H9 (cell line): Measurements from ENCODE around the gene EEF1AKMT3. TPM values are rescaled to one million over a fixed set of nuclear protein-coding genes. Genes with fewer than 3 reads are reported as not detected.

Experiments used
- DNase-seq: peaks from one replicate; pipeline ENCODE4 v3.0.0-alpha.2; 2017
- H2AFZ ChIP-seq: one replicate; pipeline ENCODE4 v1.6.1; 2013; ENCODE audit warnings: mild to moderate bottlenecking, low read length, control low read depth, moderate library complexity
- H2AK5ac ChIP-seq: 2 replicates; pipeline ENCODE4 v1.6.1; 2013; ENCODE audit warnings: low read length, control low read depth, mixed read lengths; ENCODE audit not compliant: insufficient read length
- H2BK120ac ChIP-seq: one replicate; pipeline ENCODE4 v1.6.1; 2013; ENCODE audit warnings: low read depth, mild to moderate bottlenecking, low read length, control low read depth, inconsistent platforms; ENCODE audit not compliant: poor library complexity, severe bottlenecking
- H2BK12ac ChIP-seq: 2 replicates; pipeline ENCODE4 v1.6.1; 2013; ENCODE audit warnings: low read length, control low read depth, mixed read lengths, low read depth; ENCODE audit not compliant: insufficient read length
- H2BK15ac ChIP-seq: 2 replicates; pipeline ENCODE4 v1.6.1; 2013; ENCODE audit warnings: low read depth, low read length, control low read depth
- H2BK20ac ChIP-seq: one replicate; pipeline ENCODE4 v1.6.1; 2013; ENCODE audit warnings: low read depth, mild to moderate bottlenecking, low read length, control low read depth, inconsistent platforms; ENCODE audit not compliant: poor library complexity, severe bottlenecking
- H2BK5ac ChIP-seq: 2 replicates; pipeline ENCODE4 v1.6.1; 2013; ENCODE audit warnings: low read length, control low read depth, mixed read lengths; ENCODE audit not compliant: insufficient read length
- H3K14ac ChIP-seq: 2 replicates; pipeline ENCODE4 v1.6.1; 2013; ENCODE audit warnings: low read length, control low read depth; ENCODE audit not compliant: insufficient read depth
- H3K18ac ChIP-seq: 2 replicates; pipeline ENCODE4 v1.6.1; 2013; ENCODE audit warnings: low read depth, mild to moderate bottlenecking, mixed read lengths, low read length, control low read depth; ENCODE audit not compliant: insufficient read length
- H3K23ac ChIP-seq: 2 replicates; pipeline ENCODE4 v1.6.1; 2013; ENCODE audit warnings: low read length, control low read depth, mixed read lengths, low read depth; ENCODE audit not compliant: insufficient read length
- H3K23me2 ChIP-seq: 2 replicates; pipeline ENCODE4 v1.6.1; 2013; ENCODE audit warnings: low read depth, mild to moderate bottlenecking, mixed read lengths, low read length, control low read depth; ENCODE audit not compliant: insufficient read length, poor library complexity, severe bottlenecking
- H3K27ac ChIP-seq: 2 replicates; pipeline ENCODE4 v1.5.1; 2013; ENCODE audit warnings: low read length, control low read depth, mixed read lengths, low read depth; ENCODE audit not compliant: insufficient read length
- H3K27me3 ChIP-seq: 2 replicates; pipeline ENCODE4 v1.6.1; 2013; ENCODE audit warnings: low read length, control low read depth, inconsistent platforms; ENCODE audit not compliant: insufficient read depth
- H3K4ac ChIP-seq: 2 replicates; pipeline ENCODE4 v1.6.1; 2013; ENCODE audit warnings: low read depth, mild to moderate bottlenecking, control low read depth, inconsistent platforms, low read length, moderate library complexity
- H3K4me1 ChIP-seq: 2 replicates; pipeline ENCODE4 v1.6.1; 2013; ENCODE audit warnings: low read length, control low read depth, inconsistent platforms; ENCODE audit not compliant: insufficient read depth
- H3K4me2 ChIP-seq: 2 replicates; pipeline ENCODE4 v1.6.1; 2013; ENCODE audit warnings: low read length, control low read depth, mixed read lengths; ENCODE audit not compliant: insufficient read length, insufficient read depth
- H3K56ac ChIP-seq: 2 replicates; pipeline ENCODE4 v1.6.1; 2013; ENCODE audit warnings: low read depth, mild to moderate bottlenecking, mixed read lengths, low read length, control low read depth; ENCODE audit not compliant: insufficient read length
- H3K79me1 ChIP-seq: 2 replicates; pipeline ENCODE4 v1.6.1; 2013; ENCODE audit warnings: low read depth, mild to moderate bottlenecking, moderate library complexity, low read length, control low read depth, inconsistent platforms; ENCODE audit not compliant: insufficient read depth, poor library complexity, severe bottlenecking
- H3K79me2 ChIP-seq: 2 replicates; pipeline ENCODE4 v1.6.1; 2013; ENCODE audit warnings: low read length, control low read depth, inconsistent platforms; ENCODE audit not compliant: insufficient read depth
- H3K9ac ChIP-seq: 2 replicates; pipeline ENCODE4 v1.6.1; 2013; ENCODE audit warnings: low read length, control low read depth, mixed read lengths; ENCODE audit not compliant: insufficient read length; ENCODE audit errors: extremely low read depth
- H3K9me3 ChIP-seq: one replicate; pipeline ENCODE4 v1.6.1; 2013; ENCODE audit warnings: low read depth, low read length, inconsistent platforms; ENCODE audit not compliant: control insufficient read depth
- H3T11ph ChIP-seq: one replicate; pipeline ENCODE4 v1.6.1; 2013; ENCODE audit warnings: mild to moderate bottlenecking, low read length, control low read depth, inconsistent platforms
- H4K20me1 ChIP-seq: one replicate; pipeline ENCODE4 v1.6.1; 2013; ENCODE audit not compliant: control insufficient read depth, insufficient read length, insufficient read depth
- H4K5ac ChIP-seq: 2 replicates; pipeline ENCODE4 v1.6.1; 2013; ENCODE audit warnings: low read depth, mild to moderate bottlenecking, mixed read lengths, low read length, control low read depth; ENCODE audit not compliant: insufficient read length
- H4K8ac ChIP-seq: replicated peaks from 2 replicates; pipeline ENCODE4 v1.6.1; 2013; ENCODE audit warnings: low read length, control low read depth, mixed read lengths, low read depth; ENCODE audit not compliant: insufficient read length
- H4K91ac ChIP-seq: 2 replicates; pipeline ENCODE4 v1.6.1; 2013; ENCODE audit warnings: low read depth, mild to moderate bottlenecking, moderate library complexity, mixed read lengths, low read length, control low read depth; ENCODE audit not compliant: insufficient read length
- H3K27ac Mint-ChIP-seq, 3 experiments: 2 replicates in 2 of 3; 3 replicates in 1 of 3; pipeline ENCODE4 v1.8.0; 2020 to 2021; ENCODE audit warnings: mixed read lengths in 3 of 3, mild to moderate bottlenecking in 1 of 3, moderate library complexity in 1 of 3
- H3K27me3 Mint-ChIP-seq: 2 replicates; pipeline ENCODE4 v1.8.0; 2021; ENCODE audit warnings: low read depth, mild to moderate bottlenecking, moderate library complexity, mixed read lengths
- H3K36me3 Mint-ChIP-seq, 3 experiments: 2 replicates in 2 of 3; 3 replicates in 1 of 3; pipeline ENCODE4 v1.8.0; 2020 to 2021; ENCODE audit warnings: low read depth in 3 of 3, mixed read lengths in 3 of 3; ENCODE audit not compliant: insufficient read depth in 1 of 3
- H3K4me1 Mint-ChIP-seq, 2 experiments: 2 replicates each; pipeline ENCODE4 v1.8.0; 2020; ENCODE audit warnings: mixed read lengths in 2 of 2
- H3K4me3 Mint-ChIP-seq, 2 experiments: 2 replicates in 1 of 2; 3 replicates in 1 of 2; pipeline ENCODE4 v1.8.0; 2020 to 2021; ENCODE audit warnings: mild to moderate bottlenecking in 2 of 2, mixed read lengths in 2 of 2, moderate library complexity in 1 of 2
- H3K9me3 Mint-ChIP-seq, 2 experiments: 2 replicates in 1 of 2; 3 replicates in 1 of 2; pipeline ENCODE4 v1.8.0; 2020; ENCODE audit warnings: mild to moderate bottlenecking in 2 of 2, mixed read lengths in 2 of 2, moderate library complexity in 1 of 2
- CTCF ChIP-seq: fragments of 200-600 bp; sonication (generic); conservative IDR thresholded peaks from 3 replicates; pipeline ENCODE4 v1.8.0; 2021; ENCODE audit warnings: antibody characterized with exemption, mild to moderate bottlenecking
- WGBS: extraction: QIAGEN DNeasy Blood & Tissue Kit; methylation state at CpG from one replicate; pipeline ENCODE4 v1.1.7; 2013; ENCODE audit warnings: missing lambda C conversion rate, low lambda C conversion rate, mixed read lengths; ENCODE audit not compliant: insufficient read length; ENCODE audit errors: extremely low coverage; 5-methylcytosine and 5-hydroxymethylcytosine counted together
- total RNA-seq: library from RNA; stranded (reverse); gene quantifications from 2 replicates; pipeline ENCODE4 v1.2.1, GENCODE V29; 2021

Gene EEF1AKMT3
- total RNA-seq, 1 experiment from 2014 or later = 2.9 TPM

GRCh38 chr12:57780284-57780897 lies 8.0 kb downstream of the EEF1AKMT3 start:
- H3K79me1 ChIP-seq = no peaks in the 10 kb centered on the region
- H3K9me3 ChIP-seq = no peaks in the 10 kb centered on the region
- DNase-seq = no peak
- peaks cover 0 to 3% of the 10 kb centered on the region in 2 experiments; a peak in 2 of 5 replicates for H3K9me3 Mint-ChIP-seq
- no peak overlapping the region for H2BK20ac ChIP-seq
- no peak overlapping the region for H2BK120ac ChIP-seq
- H4K8ac ChIP-seq = no peak overlapping the region
- no peak overlapping the region for H3K14ac ChIP-seq
- H3K18ac ChIP-seq = no peak overlapping the region
- no peak overlapping the region for H2AK5ac ChIP-seq
- H4K91ac ChIP-seq = no peak overlapping the region
- no peak overlapping the region for H2BK15ac ChIP-seq
- H3K4me3 Mint-ChIP-seq = no peak overlapping the region
- H4K20me1 ChIP-seq = no peaks in the 10 kb centered on the region
- H2AFZ ChIP-seq = no peak overlapping the region
- whole genome bisulfite sequencing = no CpG with 5 or more reads among the region's 4 CpGs
- H3K36me3 Mint-ChIP-seq = peaks cover 5 to 15% (median 6%) of the 10 kb centered on the region in 3 experiments
- H3K79me2 ChIP-seq = no peaks in the 10 kb centered on the region; the same call in 1 of the 2 replicates
- H3K56ac ChIP-seq = no peak overlapping the region
- no peak overlapping the region for H3K4me2 ChIP-seq
- no peak overlapping the region for H3K9ac ChIP-seq
- no peak overlapping the region for H2BK5ac ChIP-seq
- no peak overlapping the region for H3K23ac ChIP-seq
- no peak overlapping the region for H4K5ac ChIP-seq
- H3K23me2 ChIP-seq = peaks cover 5% of the 10 kb centered on the region
- H3K27ac Mint-ChIP-seq = no peak overlapping the region
- H3T11ph ChIP-seq = no peak overlapping the region
- H3K4me1 ChIP-seq = no peaks in the 10 kb centered on the region
- H3K27me3 Mint-ChIP-seq = no peaks in the 10 kb centered on the region; the same call in 1 of the 2 replicates
- no peak overlapping the region for H3K27ac ChIP-seq
- no peaks in the 10 kb centered on the region for H3K27me3 ChIP-seq
- H2BK12ac ChIP-seq = no peak overlapping the region
- no peak overlapping the region for H3K4ac ChIP-seq
- TF ChIP-seq CTCF = no peak
- peaks cover 4 to 7% of the 10 kb centered on the region in 2 experiments for H3K4me1 Mint-ChIP-seq
